Activated T-cell treated with anti-CD3 and anti-CD28 coated beads, Interleukin-2, amount 50 U/mL, for 72 hours (primary cell): ENCODE data around the gene SLC44A1. TPM values are rescaled to one million over a fixed set of nuclear protein-coding genes. Genes with fewer than 3 reads are reported as not detected.
A peak's percentile ranks its signal among the peaks of the same experiment; 100 is the strongest.

Experiments used
- ATAC-seq, 2 donors: fragments of 150-1000 bp; cut with Tn5 transposase; replicated peaks in 1 of 2; 2 replicates each; pipeline ENCODE4 v1.10.0; 2021; ENCODE audit warnings: moderate library complexity in 2 of 2, mild to moderate bottlenecking in 1 of 2
- DNase-seq, 2 donors: peaks; one replicate each; pipeline ENCODE4 v3.0.0; 2021 to 2022; ENCODE audit warnings: mixed read lengths in 1 of 2
- H3K27ac Mint-ChIP-seq: one replicate; pipeline ENCODE4 v1.8.0; 2022; ENCODE audit warnings: mild to moderate bottlenecking, moderate library complexity, mixed read lengths
- H3K27me3 Mint-ChIP-seq: one replicate; pipeline ENCODE4 v1.8.0; 2022; ENCODE audit warnings: low read depth, mixed read lengths
- H3K36me3 Mint-ChIP-seq, 2 donors: one replicate each; pipeline ENCODE4 v1.8.0; 2022; ENCODE audit warnings: mixed read lengths in 2 of 2, mild to moderate bottlenecking in 1 of 2; ENCODE audit not compliant: insufficient read depth in 2 of 2
- H3K4me1 Mint-ChIP-seq: one replicate; pipeline ENCODE4 v1.8.0; 2022; ENCODE audit warnings: low read depth, mixed read lengths
- H3K4me3 Mint-ChIP-seq, 2 donors: one replicate each; pipeline ENCODE4 v1.8.0; 2022; ENCODE audit warnings: mild to moderate bottlenecking in 2 of 2, mixed read lengths in 2 of 2, moderate library complexity in 2 of 2
- H3K9me3 Mint-ChIP-seq, 2 donors: one replicate each; pipeline ENCODE4 v1.8.0; 2022; ENCODE audit warnings: mixed read lengths in 2 of 2
- total RNA-seq, 2 donors: library from RNA; stranded (reverse); gene quantifications; one replicate each; pipeline ENCODE4 v1.2.3, GENCODE V29; 2022

Gene SLC44A1
- total RNA-seq, 2 donors from 2014 or later = 10.0 to 11.8 TPM

DNA sequence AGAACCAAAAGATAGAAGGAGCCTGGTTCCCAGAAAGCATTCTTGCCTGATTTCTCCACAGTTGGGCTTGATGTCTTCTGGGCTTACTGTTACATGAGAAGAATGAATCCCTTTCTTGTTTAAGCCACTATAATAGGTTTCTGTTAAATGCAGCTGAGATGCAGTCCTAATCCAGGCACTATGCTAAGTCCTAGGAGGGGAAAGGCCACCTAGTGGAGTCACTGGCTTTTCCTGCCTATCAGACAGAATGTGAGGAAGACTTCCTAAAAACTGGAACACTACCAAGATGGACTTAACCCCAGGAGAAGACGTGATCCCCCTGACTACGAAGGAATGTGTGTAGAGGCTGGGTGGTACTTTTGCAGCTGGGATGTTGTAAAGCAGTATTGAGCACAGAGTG, 169.1 kb downstream of the SLC44A1 start:
- ATAC-seq (no peak), DNase-seq (no peak)
- no peak overlapping the region for H3K27ac Mint-ChIP-seq
- H3K9me3 Mint-ChIP-seq = peaks cover 1 to 5% of the 10 kb centered on the region in 2 donors
- H3K4me3 Mint-ChIP-seq = no peak overlapping the region
- no peaks in the 10 kb centered on the region for H3K4me1 Mint-ChIP-seq
- H3K36me3 Mint-ChIP-seq = peaks cover 0 to 9% of the 10 kb centered on the region in 2 donors
- H3K27me3 Mint-ChIP-seq = peaks cover 64% of the 10 kb centered on the region

DNA sequence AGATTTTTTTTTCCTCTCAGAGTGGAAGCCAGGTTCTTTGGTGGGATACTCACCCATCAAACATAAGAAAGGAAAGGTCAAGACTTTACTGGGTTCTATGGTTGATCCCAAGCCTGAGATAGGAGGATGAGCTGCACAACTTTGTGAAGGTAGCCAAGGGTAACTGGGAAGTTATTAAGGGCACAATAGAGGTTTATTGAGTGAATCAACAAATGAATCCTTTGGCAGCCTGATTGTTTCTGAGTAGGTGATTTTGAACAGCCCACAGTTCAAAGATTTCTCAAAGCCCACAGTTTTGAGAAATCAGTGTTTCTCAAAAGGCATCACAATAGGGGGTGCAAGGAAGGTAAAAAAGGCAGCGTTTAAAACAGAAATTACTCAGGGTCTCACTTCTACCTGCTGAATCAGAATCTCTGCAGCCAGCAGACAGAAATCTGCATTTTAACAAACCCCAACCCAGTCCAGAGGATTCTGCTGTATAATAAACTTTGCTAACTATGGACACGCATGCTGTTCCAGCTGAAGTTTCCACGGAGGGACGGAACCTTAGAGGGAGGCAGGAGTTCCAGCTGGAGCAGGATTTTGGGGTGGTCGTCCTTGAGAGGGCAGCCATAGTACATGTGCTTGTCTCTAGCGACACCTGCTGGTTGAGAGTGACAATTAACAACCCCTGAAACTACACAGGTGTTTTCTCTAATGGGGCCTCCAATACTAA, 170.7 kb downstream of the SLC44A1 start:
- Mint-ChIP-seq H3K27ac (no peak overlapping the region), H3K9me3 (peaks cover 1 to 5% of the 10 kb centered on the region in 2 donors), H3K27me3 (peaks cover 52% of the 10 kb centered on the region), H3K4me1 (no peaks in the 10 kb centered on the region), H3K4me3 (no peak overlapping the region), H3K36me3 (peaks cover 0 to 9% of the 10 kb centered on the region in 2 donors)
- DNase-seq (peak; percentile 49 to 61), ATAC-seq (peak; percentile 71 to 73)

DNA sequence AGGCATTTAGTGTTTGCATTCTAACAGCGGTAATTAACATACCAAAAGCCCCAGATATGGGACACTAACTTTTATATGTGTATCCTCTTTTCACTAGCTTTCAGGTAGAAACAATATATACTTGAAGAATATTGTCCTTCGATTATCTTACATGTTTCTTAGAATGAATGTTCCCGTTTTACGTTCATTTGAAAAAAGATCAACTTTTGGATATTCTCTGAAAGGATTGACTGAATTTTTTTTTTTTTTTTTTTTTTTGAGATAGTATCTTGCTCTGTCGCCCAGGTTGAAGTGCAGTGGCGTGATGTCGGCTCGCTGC, 171.2 kb downstream of the SLC44A1 start:
- H3K27me3 Mint-ChIP-seq = peaks cover 47% of the 10 kb centered on the region
- peaks cover 0 to 9% of the 10 kb centered on the region in 2 donors for H3K36me3 Mint-ChIP-seq
- no peak overlapping the region for H3K4me3 Mint-ChIP-seq
- DNase-seq = no peak
- H3K9me3 Mint-ChIP-seq = peaks cover 1 to 5% of the 10 kb centered on the region in 2 donors
- no peak overlapping the region for H3K27ac Mint-ChIP-seq
- no peaks in the 10 kb centered on the region for H3K4me1 Mint-ChIP-seq
- ATAC-seq = no peak

DNA sequence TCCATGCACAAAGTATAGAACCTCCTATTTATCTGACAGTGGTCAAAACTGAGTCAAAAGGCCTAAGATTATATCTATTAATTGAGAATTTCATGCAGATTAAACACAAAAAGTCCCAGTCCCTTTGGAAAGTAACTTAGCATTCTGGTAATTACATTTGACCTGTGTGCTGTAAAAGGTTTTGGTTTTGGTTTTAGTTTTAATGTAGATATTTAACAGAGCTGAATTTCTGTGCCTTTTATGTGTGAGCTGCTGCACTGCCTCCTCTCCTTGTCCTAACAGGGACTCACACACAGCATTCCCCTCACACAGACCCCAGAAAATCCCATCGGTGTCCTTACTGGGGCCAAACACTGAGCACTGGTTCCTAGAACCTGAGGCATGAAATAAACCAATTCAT, 172.4 kb downstream of the SLC44A1 start:
- H3K9me3 Mint-ChIP-seq = peaks cover 0 to 2% of the 10 kb centered on the region in 2 donors
- H3K27ac Mint-ChIP-seq = no peak overlapping the region
- ATAC-seq (no peak), DNase-seq (no peak)
- H3K36me3 Mint-ChIP-seq = peaks cover 0 to 2% of the 10 kb centered on the region in 2 donors
- no peaks in the 10 kb centered on the region for H3K4me1 Mint-ChIP-seq
- H3K27me3 Mint-ChIP-seq = peaks cover 35% of the 10 kb centered on the region
- no peak overlapping the region for H3K4me3 Mint-ChIP-seq

DNA sequence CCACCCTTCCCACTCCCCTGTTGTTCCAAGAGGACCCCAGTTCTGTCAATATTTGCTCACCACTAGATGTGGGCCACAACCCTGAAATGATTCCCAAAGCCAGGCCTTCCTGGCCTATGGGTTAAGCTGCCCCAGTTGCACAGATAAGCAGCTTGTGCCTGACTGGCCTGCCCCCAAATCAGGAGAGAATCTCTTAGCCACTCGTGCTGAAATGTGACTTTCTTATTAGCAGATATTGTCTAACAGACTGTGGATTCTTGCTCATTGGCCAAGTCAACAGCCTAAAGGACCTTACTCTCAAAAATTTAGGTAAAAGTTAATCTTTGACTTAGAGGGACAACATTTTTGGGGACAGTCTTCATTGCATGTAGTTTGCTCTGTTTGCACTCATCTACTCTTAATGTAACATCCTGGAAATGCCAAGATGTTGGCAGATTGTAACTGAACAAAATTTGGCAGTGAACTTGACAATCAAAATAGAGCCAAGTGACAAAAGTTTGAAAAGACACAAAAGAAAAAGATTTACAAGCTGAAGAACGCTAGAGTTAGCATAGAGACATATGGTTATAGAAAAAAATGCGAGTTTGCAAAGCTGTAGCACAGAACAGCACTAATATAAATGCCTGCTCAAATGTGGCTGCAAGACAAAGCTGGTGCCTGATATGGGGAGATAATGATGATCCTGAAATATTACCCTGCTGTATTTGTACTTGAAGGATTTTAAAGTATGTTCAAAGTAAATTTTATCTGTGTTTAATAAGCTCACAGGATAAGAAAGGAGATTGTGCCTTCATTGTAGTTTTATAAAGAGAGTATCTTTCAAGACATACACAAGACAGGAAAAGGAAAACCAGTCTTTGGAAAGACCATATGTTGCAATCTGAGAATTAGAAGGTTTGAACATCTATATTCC, 174.4 kb downstream of the SLC44A1 start:
- Mint-ChIP-seq H3K27me3 (peaks cover 15% of the 10 kb centered on the region), H3K27ac (no peak overlapping the region), H3K4me1 (no peaks in the 10 kb centered on the region), H3K36me3 (no peaks in the 10 kb centered on the region), H3K4me3 (no peak overlapping the region), H3K9me3 (no peaks in the 10 kb centered on the region)
- no peak for ATAC-seq
- no peak for DNase-seq

DNA sequence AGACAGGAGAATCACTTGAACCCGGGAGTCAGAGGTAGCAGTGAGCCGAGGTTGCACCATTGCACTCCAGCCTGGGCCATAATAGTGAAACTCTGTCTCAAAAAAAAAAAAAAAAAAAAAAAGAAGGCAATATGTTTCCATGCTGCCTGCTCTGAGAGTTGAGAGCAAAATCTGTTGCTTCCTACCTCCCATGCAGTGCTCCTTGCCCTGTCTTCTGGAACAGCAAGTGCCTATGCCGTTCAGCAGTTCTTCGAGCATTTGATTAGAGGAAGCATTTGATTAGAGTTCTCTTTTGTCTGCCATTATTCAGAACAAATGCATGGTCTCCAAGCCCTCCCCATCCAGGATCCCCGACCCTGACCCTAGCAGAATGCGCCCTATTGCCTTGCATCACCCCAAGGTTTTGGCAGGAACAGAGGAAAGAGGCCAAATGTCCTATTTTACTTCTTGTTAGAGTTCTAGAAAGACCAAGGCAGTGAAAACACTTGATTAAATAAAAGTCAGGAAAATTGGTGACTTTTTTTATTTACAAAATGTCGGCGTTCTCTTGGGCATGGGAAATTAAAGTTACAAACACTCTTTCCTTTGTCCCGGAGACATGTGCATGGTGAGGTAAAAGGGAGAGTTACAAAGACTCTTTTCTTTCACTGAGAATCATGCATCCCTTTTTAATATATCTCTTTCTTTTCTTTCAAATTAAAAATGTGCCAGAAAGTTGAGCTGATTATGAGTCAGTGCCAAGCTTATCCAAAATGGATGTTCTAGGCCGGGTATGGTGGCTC, 175.6 kb downstream of the SLC44A1 start:
- Mint-ChIP-seq H3K9me3 (no peaks in the 10 kb centered on the region), H3K27ac (no peak overlapping the region)

DNA sequence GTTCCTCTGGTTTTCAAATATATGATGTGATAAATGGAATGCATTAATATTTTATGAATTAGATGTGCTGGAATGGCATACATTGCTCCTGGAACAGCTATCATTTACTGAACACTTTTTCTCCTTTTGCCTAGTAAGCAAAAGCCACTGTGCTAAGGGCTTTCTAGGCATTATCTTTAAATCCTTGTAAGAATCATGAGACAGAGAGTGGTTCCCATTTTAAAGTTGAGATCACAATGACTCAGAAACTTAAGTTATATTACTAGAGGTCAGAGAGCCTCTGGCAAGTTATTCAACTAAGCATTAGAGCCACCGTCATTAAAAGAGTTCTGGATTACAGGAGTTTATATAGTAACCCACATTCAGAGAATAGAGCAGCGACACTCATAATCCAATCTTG, 176.7 kb downstream of the SLC44A1 start:
- DNase-seq (no peak), ATAC-seq (no peak)
- no peaks in the 10 kb centered on the region for H3K36me3 Mint-ChIP-seq
- H3K9me3 Mint-ChIP-seq = no peaks in the 10 kb centered on the region
- no peaks in the 10 kb centered on the region for H3K27me3 Mint-ChIP-seq
- no peak overlapping the region for H3K4me3 Mint-ChIP-seq
- H3K4me1 Mint-ChIP-seq = no peaks in the 10 kb centered on the region
- no peak overlapping the region for H3K27ac Mint-ChIP-seq

More for the DNA sequence above, 175.6 kb downstream of the SLC44A1 start:
- Mint-ChIP-seq H3K4me3 (no peak overlapping the region), H3K4me1 (no peaks in the 10 kb centered on the region), H3K36me3 (no peaks in the 10 kb centered on the region), H3K27me3 (peaks cover 4% of the 10 kb centered on the region)
- ATAC-seq (no peak), DNase-seq (no peak)

DNA sequence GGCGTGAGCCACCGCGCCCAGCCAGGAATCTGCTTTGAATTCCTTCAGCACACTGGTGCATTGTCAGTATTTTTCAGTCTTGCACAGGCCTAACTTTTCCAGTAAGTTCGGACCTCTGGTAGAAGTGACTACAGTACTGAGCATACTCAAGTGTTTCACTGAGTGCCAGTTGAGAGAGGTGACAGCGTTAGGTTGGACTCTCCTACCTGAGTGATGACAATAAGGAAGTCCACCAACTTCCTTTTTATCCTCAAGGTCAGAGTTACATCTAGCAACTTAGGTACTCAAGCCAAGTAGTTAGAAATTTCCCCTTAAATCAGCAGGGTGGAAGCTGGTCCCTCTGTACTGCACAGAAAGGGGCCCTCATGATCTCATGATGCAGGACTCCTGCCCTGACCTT, 177.4 kb downstream of the SLC44A1 start:
- no peaks in the 10 kb centered on the region for H3K9me3 Mint-ChIP-seq
- DNase-seq (no peak), ATAC-seq (no peak)
- no peaks in the 10 kb centered on the region for H3K4me1 Mint-ChIP-seq
- H3K36me3 Mint-ChIP-seq = no peaks in the 10 kb centered on the region
- no peak overlapping the region for H3K4me3 Mint-ChIP-seq
- H3K27me3 Mint-ChIP-seq = no peaks in the 10 kb centered on the region
- H3K27ac Mint-ChIP-seq = no peak overlapping the region

DNA sequence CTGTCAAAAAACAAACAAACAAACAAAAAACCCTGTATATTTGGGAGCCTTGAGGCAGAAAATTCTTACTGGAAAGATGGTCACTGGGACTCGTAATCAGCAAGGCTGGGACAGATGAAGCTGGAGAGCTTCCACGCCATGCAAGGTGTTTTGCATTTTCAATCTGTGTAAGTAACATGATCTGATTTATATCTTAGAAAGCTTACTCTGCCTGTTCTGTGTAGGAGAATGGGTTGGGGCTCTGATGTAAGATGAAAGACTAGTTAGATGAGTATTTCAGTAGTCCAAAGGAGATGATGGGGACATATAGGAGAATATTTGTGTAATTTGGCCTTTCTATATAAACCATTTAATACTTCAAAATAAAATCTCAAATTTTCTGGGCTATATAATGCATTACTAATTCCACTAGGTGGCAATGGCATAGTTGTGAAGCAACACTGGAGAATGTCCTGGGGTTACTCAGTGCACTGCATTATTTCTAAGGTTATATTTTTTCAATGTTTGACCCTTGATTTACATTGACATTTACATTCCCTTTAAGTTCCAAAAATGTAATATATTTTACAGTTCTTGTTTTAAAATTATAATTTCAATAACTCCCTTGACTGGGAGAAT, 181.5 kb downstream of the SLC44A1 start:
- peak in 1 of 2 donors; percentile 44 for ATAC-seq
- no peak overlapping the region for H3K27ac Mint-ChIP-seq
- H3K9me3 Mint-ChIP-seq = no peaks in the 10 kb centered on the region
- H3K27me3 Mint-ChIP-seq = no peaks in the 10 kb centered on the region
- DNase-seq = no peak
- no peak overlapping the region for H3K4me3 Mint-ChIP-seq
- no peaks in the 10 kb centered on the region for H3K36me3 Mint-ChIP-seq
- no peaks in the 10 kb centered on the region for H3K4me1 Mint-ChIP-seq

DNA sequence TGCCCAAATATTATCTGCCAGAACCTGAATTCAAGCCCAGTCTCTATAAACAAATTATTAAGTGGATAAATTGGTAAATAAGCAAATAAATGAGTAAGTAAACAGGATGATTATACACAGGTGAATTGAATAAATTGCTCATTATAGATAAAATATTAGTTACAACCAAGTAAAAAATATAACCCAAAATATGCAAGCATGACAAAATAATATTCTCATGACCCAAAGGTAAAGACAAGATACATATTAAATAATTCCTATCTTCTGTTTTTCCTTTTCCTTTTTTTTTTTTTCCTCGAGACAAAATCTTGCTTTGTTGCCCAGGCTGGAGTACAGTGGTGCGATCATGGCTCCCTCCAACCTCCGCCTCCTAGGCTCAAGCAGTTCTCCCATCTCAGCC, 182.2 kb downstream of the SLC44A1 start:
- ATAC-seq (no peak), DNase-seq (no peak)
- Mint-ChIP-seq H3K27me3 (no peaks in the 10 kb centered on the region), H3K9me3 (no peaks in the 10 kb centered on the region), H3K4me3 (no peak overlapping the region), H3K4me1 (no peaks in the 10 kb centered on the region), H3K36me3 (no peaks in the 10 kb centered on the region), H3K27ac (no peak overlapping the region)

DNA sequence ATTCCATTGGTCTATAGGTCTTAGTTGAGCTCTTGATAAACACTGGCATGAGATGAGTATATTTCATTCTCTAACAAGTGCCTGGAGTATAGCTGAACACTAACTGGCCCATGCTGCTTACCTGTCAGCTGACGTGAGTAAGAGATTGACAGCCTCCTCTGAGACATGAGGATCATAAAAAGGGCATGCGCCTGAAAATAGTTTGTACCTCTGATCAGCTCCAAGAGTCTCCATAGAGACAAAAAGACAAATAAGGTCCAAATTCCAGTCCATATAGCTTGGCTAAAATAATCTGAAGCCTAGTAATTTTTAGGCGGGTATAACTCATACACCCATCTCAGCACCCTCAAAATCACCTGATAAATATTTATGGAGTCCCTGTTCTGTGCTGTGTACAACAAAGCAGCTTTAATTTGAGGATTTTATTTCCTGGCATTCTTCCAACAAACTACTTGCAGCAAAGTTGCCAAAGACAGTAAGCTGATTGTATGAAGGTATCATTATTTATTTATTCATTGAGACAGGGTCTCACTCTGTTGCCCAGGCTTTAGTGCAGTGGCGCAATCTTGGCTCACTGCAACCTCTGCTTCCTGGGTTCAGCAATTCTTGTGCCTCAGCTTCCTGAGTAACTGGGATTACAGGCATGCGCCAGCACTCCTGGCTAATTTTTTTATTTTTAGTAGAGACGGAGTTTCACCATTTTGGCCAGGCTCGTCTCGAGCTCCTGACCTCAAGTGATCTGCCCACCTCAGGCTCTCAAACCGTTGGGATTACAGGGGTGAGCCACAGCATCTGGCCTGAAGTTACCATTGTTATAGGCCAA, 187.2 kb downstream of the SLC44A1 start:
- H3K27me3 Mint-ChIP-seq = no peaks in the 10 kb centered on the region
- peaks cover 3% of the 10 kb centered on the region in 2 donors for H3K9me3 Mint-ChIP-seq
- H3K27ac Mint-ChIP-seq = no peak overlapping the region
- no peaks in the 10 kb centered on the region for H3K36me3 Mint-ChIP-seq
- no peak for DNase-seq
- no peak overlapping the region for H3K4me3 Mint-ChIP-seq
- H3K4me1 Mint-ChIP-seq = no peaks in the 10 kb centered on the region
- no peak for ATAC-seq

DNA sequence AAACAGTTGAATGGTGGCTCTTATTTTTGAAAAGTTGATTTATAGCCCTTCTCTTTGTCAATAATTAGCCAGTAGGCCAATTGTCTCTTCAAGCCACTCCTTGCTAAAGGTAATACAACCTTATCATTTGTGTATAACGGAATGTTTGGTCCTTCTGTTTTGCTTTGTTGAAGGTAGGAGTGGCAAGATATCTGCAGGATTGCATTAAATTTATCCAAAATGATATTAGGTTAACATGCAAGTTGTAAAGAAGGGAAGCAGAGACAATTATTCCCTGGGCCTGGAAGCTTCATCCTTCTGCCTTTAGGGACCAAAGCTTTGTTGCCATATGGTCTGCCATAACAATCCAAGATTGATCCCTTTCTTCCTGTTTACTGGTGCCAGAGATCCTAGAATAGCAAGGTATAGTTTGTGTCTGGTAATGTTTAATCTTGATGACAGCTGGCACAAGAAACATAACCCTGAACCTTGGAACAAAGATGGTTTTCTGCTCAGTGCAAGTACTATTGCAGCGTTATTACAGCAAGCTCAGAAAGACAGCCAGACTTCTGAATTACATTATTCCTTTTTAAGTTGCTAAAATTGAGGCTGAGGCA, 187.9 kb downstream of the SLC44A1 start:
- Mint-ChIP-seq H3K9me3 (peaks cover 3% of the 10 kb centered on the region in 2 donors), H3K4me3 (no peak overlapping the region), H3K36me3 (no peaks in the 10 kb centered on the region), H3K27ac (no peak overlapping the region), H3K27me3 (no peaks in the 10 kb centered on the region), H3K4me1 (no peaks in the 10 kb centered on the region)
- DNase-seq (no peak), ATAC-seq (no peak)
